PC-9 (cell line): ENCODE data around the gene THEMIS2.

Experiments used
- CTCF ChIP-seq: fragments of 200-600 bp; sonication (generic); conservative IDR thresholded peaks from 2 replicates; pipeline ENCODE4 v1.6.1; 2017; ENCODE audit warnings: mixed run types, antibody characterized with exemption, mild to moderate bottlenecking, moderate library complexity
- EZH2 ChIP-seq: fragments of 200-600 bp; sonication (generic); IDR thresholded peaks from 2 replicates; pipeline ENCODE4 v1.8.0; 2017; ENCODE audit warnings: antibody characterized with exemption, low read depth

DNA sequence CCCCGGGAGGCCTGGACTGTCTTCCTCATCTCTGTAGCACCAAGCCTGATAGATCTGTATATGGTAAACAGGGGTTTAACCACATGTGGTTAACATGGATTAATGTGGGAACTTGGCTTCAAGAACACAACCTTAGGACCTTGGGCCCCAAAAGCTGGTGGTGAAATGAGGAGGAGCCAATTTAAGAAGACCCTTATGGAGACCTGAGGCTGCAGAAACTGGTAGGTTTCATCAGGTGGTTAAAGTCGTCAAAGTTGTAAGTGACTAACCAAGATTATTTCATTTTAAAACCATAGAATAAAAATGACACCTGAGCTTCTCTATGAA lies 14.0 kb downstream of the THEMIS2 start:
- TF ChIP-seq CTCF (no peak), EZH2 (no peak)
